Sigmoid colon (tissue), 7 donors: ENCODE measurements around the gene TFR2. TPM values are rescaled to one million over a fixed set of nuclear protein-coding genes. Genes with fewer than 3 reads are reported as not detected.

ENCODE experiments used
- DNase-seq: peaks from one replicate; pipeline ENCODE4 v3.0.0-alpha.2; 2019
- H3K27ac ChIP-seq, 4 donors: fragments of 200-600 bp; sonication (generic); one replicate each; pipeline ENCODE4 v1.5.1; 2016 to 2019; ENCODE audit warnings: mild to moderate bottlenecking in 1 of 4
- H3K27me3 ChIP-seq, 3 donors: fragments of 200-600 bp; sonication (generic); one replicate each; pipeline ENCODE4 v1.5.1; 2019; ENCODE audit warnings: mild to moderate bottlenecking in 1 of 3
- H3K36me3 ChIP-seq, 4 donors: fragments of 200-600 bp; sonication (generic); one replicate each; pipeline ENCODE4 v1.5.1; 2016 to 2019
- H3K4me1 ChIP-seq, 4 donors: fragments of 200-600 bp; sonication (generic); one replicate each; pipeline ENCODE4 v1.5.1; 2017 to 2019
- H3K4me3 ChIP-seq, 4 donors: fragments of 200-600 bp; sonication (generic); one replicate each; pipeline ENCODE4 v1.5.1; 2017 to 2019; ENCODE audit warnings: mild to moderate bottlenecking in 2 of 4, moderate library complexity in 1 of 4
- H3K9me3 ChIP-seq, 4 donors: fragments of 200-600 bp in 3 of 4; sonication (generic) in 3 of 4; one replicate each; pipeline versions ENCODE4 v1.5.1 to v1.6.1; 2013 to 2019
- EP300 ChIP-seq, 4 donors: sonication (generic); formaldehyde crosslinking; IDR thresholded peaks; one replicate each; pipeline ENCODE4 v1.6.1; 2017; ENCODE audit warnings: antibody characterized with exemption in 4 of 4
- POLR2A ChIP-seq, 2 donors: fragments of 450-650 bp; IDR thresholded peaks; one replicate each; pipeline ENCODE4 v1.6.1; 2016; ENCODE audit warnings: antibody characterized with exemption in 2 of 2, mild to moderate bottlenecking in 2 of 2, moderate library complexity in 2 of 2
- POLR2AphosphoS5 ChIP-seq, 4 donors: sonication (generic); formaldehyde crosslinking; IDR thresholded peaks; one replicate each; pipeline ENCODE4 v1.6.1; 2017; ENCODE audit warnings: antibody characterized with exemption in 4 of 4
- WGBS, 2 donors: extraction: QIAGEN DNeasy Blood & Tissue Kit; methylation state at CpG; one replicate each; pipeline ENCODE4 v1.1.7; 2013; 5-methylcytosine and 5-hydroxymethylcytosine counted together
- intact Hi-C: fragments of 100-400 bp; cut with DNase I; formaldehyde crosslinking; loops from one replicate; pipeline ENCODE4 v1.15.1; 2023
- polyA plus RNA-seq, 3 donors: library from polyadenylated mRNA; stranded (reverse); fragments of 200-250 nt; gene quantifications; one replicate each; pipeline ENCODE4 v1.2.3, GENCODE V29; 2013
- total RNA-seq, 4 donors: library from RNA; depleted of rRNA; stranded (reverse); fragments of >200 nt; gene quantifications; one replicate each; pipeline ENCODE4 v1.1.0, GENCODE V29; 2016
- TF ChIP-seq, protein P1 (sequence below), 4 experiments: fragments of 450-650 bp in 3 of 4; fragments of 200-600 bp in 1 of 4; IDR thresholded peaks; one replicate each; pipeline ENCODE4 v1.5.1; 2016 to 2019; ENCODE audit warnings: antibody characterized with exemption in 4 of 4, mild to moderate bottlenecking in 3 of 4, moderate library complexity in 2 of 4
- donor health status: healthy with polysubstance abuse.
- donor health status: Bipolar disorder and iron deficiency.
- donor health status: healthy.

Gene TFR2
- total and polyA plus RNA-seq, 7 donors = 0.71 to 2.2 TPM; not detected in 5

DNA sequence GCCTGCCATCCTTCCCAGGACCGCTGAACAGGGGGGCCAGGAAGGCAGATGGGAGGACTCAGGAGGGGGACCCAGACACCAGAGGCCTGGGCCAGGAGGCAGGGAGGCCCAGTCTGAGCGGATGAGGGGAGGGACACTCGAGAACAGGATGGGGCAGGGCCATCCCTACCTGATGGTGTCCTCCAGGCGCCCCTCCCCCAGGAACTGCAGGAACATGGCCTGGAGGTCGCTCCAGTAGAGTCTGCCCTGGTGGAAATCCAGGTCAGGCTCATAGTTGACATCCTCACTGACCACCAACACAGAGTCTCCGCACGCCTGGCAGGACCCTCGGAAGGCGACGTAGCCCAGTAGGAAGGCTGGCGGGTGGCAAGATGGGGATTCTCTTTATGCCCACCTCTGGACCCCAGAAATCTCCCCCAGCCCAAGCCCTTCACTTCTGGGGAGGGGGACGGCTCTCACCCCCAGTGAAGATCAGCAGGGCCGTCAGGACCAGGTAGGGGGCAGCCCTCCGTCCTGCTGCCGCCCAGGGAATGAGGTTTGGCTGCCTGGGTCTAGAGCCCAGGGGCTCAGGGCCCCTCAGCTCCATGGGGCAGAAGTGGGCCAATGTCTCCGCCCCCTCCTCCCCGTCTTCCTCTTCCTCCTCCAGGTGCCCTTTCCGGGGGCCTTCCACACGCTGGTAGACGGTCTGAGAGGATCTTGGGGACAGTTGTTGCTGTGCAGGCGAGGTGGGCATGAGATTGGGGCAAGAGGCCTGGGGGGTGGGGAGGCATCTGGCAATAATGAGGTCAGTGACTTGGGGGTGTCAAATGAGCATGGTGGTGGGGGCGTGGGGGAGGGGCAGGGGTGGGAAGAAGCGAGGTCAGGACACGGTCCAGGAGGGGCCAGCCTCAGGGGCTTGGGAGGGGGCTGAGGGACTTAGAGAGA lies 573 bp downstream of the TFR2 start:
- WGBS, 2 donors = 70 to 71% methylated on average over 24 of the region's 24 CpGs
- intact Hi-C loops = no loop called here
- TF ChIP-seq, protein P1, sequence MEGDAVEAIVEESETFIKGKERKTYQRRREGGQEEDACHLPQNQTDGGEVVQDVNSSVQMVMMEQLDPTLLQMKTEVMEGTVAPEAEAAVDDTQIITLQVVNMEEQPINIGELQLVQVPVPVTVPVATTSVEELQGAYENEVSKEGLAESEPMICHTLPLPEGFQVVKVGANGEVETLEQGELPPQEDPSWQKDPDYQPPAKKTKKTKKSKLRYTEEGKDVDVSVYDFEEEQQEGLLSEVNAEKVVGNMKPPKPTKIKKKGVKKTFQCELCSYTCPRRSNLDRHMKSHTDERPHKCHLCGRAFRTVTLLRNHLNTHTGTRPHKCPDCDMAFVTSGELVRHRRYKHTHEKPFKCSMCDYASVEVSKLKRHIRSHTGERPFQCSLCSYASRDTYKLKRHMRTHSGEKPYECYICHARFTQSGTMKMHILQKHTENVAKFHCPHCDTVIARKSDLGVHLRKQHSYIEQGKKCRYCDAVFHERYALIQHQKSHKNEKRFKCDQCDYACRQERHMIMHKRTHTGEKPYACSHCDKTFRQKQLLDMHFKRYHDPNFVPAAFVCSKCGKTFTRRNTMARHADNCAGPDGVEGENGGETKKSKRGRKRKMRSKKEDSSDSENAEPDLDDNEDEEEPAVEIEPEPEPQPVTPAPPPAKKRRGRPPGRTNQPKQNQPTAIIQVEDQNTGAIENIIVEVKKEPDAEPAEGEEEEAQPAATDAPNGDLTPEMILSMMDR (IDR thresholded peaks at IDR 0.05) = no peak
- TF ChIP-seq POLR2AphosphoS5 (IDR thresholded peaks at IDR 0.05) (no peak), POLR2A (IDR thresholded peaks at IDR 0.05) (no peak), EP300 (IDR thresholded peaks at IDR 0.05) (no peak)
- Histone ChIP-seq H3K36me3 (no peaks in the 10 kb centered on the region), H3K27ac (no peak overlapping the region), H3K9me3 (no peaks in the 10 kb centered on the region), H3K4me1 (no peaks in the 10 kb centered on the region), H3K4me3 (no peak overlapping the region), H3K27me3 (peaks cover 0 to 47% (median 24%) of the 10 kb centered on the region in 3 donors)
- no peak for DNase-seq

DNA sequence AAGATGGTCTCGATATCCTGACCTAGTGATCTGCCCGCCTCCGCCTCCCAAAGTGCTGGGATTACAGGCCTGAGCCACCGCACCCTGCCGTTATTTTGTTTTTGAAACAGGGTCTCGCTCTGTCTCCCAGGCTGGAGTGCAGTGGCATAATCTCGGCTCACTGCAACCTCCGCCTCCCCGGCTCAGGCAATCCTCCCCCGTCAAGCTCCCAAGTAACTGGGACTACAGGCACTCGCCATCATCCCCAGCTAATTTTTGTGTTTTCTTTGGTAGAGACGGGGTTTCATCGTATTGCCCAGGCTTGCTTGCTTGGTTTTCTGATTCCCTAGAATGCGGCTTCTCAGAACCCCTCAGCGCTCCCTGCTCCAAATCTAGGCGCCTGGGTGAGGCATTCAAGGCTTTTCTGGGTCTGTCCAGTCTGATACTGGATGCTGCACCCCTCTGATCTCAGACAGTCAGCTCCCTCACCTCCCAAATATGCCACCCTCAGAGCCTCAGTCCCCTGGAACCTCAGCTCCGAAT lies 1.3 kb downstream of the TFR2 start:
- no peaks in the 10 kb centered on the region for H3K36me3 ChIP-seq
- WGBS, 2 donors = 88 to 89% methylated on average over 17 of the region's 17 CpGs
- intact Hi-C loops = no loop called here
- no peaks in the 10 kb centered on the region for H3K9me3 ChIP-seq
- H3K4me1 ChIP-seq = no peaks in the 10 kb centered on the region
- no peak overlapping the region for H3K27ac ChIP-seq
- H3K27me3 ChIP-seq = peaks cover 0 to 51% (median 24%) of the 10 kb centered on the region in 3 donors
- H3K4me3 ChIP-seq = no peak overlapping the region
- no peak for DNase-seq
- TF ChIP-seq EP300 (IDR thresholded peaks at IDR 0.05) (no peak), POLR2AphosphoS5 (IDR thresholded peaks at IDR 0.05) (no peak), POLR2A (IDR thresholded peaks at IDR 0.05) (no peak)
- TF ChIP-seq, protein P1 (IDR thresholded peaks at IDR 0.05) = no peak

DNA sequence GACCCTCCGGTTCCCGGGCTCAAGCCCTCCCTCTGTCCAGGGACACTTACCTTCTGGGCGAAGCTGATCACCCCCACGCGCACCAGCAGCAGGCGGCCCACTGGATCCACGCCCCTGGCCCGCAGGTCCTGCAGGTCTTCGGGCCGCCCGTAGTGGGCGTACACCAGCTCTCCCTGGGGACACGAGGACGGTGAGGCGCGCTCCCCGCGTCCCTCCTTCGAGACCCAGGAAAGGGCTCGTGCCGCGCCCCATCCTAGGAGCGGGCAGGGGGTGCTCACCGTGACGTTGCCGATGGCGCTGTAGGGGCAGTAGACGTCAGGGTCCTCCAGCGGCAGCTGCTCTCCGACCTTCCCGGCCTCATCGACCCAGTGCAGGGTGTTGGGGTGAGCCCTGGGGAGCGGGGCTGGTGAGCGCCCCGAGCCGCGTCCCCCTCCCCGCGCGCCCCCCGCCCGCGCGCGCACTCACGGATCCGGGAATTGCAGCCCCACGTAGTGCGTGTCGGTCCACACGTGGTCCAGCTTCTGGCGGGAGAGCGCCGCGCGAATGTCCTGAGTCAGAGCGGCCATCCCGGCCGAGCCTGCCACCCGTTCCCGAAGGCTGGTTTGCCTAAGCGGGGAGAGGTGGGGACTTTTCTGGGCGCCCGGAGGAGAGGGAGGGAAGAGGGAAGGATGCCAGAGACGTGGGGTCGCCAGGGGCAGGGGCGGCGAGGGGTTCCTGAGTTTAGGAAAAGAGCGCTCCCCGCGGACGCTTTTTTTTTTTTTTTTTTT lies 8.2 kb downstream of the TFR2 start:
- Histone ChIP-seq H3K4me3 (peak overlapping the region; percentile 15 to 49 (median 39)), H3K36me3 (no peaks in the 10 kb centered on the region), H3K27me3 (peaks cover 9 to 56% (median 24%) of the 10 kb centered on the region in 3 donors), H3K4me1 (peaks cover 0 to 12% (median 10%) of the 10 kb centered on the region in 4 donors), H3K27ac (no peak overlapping the region), H3K9me3 (no peaks in the 10 kb centered on the region)
- DNase-seq = peak; percentile 70
- intact Hi-C loops = no loop called here
- 1% methylated on average over 72 of the region's 72 CpGs for WGBS, 2 donors
- TF ChIP-seq POLR2AphosphoS5 (IDR thresholded peaks at IDR 0.05) = no peak
- TF ChIP-seq, protein P1 (IDR thresholded peaks at IDR 0.05) = peak in 3 of 4 experiments; percentile 11 to 19 (median 12)

DNA sequence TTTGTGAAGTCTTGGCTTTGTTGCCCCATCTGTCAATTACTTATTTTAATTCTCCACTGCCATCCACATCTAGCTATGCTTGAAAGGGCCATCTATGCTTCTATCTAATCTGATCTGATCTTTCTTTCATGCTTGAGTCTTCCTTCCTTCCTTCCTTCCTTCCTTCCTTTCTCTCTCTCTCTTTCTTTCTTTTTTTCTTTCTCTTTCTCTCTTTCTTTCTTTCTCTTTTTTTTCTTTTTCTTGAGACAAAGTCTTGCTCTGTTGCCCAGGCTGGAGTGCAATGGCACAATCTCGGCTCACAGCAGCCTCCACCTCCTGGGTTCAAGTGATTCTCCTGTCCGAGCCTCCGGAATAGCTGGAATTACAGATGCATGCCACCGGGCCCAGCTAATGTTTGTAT lies 11.3 kb downstream of the TFR2 start:
- peaks cover 0 to 25% (median 21%) of the 10 kb centered on the region in 4 donors for H3K4me1 ChIP-seq
- no peaks in the 10 kb centered on the region for H3K36me3 ChIP-seq
- intact Hi-C loops = no loop called here
- 90 to 97% methylated on average over 4 of the region's 4 CpGs for WGBS, 2 donors
- no peaks in the 10 kb centered on the region for H3K9me3 ChIP-seq
- H3K27me3 ChIP-seq = peaks cover 9 to 45% (median 32%) of the 10 kb centered on the region in 3 donors
- DNase-seq = no peak
- no peak overlapping the region for H3K4me3 ChIP-seq
- no peak overlapping the region for H3K27ac ChIP-seq
- TF ChIP-seq POLR2A (IDR thresholded peaks at IDR 0.05) (no peak), POLR2AphosphoS5 (IDR thresholded peaks at IDR 0.05) (no peak), EP300 (IDR thresholded peaks at IDR 0.05) (no peak)
- TF ChIP-seq, protein P1 (IDR thresholded peaks at IDR 0.05) = no peak
